Vagina (tissue), 2 donors: ENCODE results near the gene HDAC1.

ENCODE experiments used
- CTCF ChIP-seq, 3 experiments: fragments of 450-650 bp in 2 of 3; fragments of 200-600 bp in 1 of 3; sonication (generic) in 1 of 3; IDR thresholded peaks; one replicate each; pipeline ENCODE4 v1.5.1; 2017 to 2019; ENCODE audit warnings: antibody characterized with exemption in 3 of 3, mild to moderate bottlenecking in 2 of 3, moderate library complexity in 2 of 3
- POLR2A ChIP-seq, 2 donors: fragments of 450-650 bp; IDR thresholded peaks; one replicate each; pipeline ENCODE4 v1.6.1; 2017; ENCODE audit warnings: antibody characterized with exemption in 2 of 2, mild to moderate bottlenecking in 2 of 2, moderate library complexity in 2 of 2
- POLR2AphosphoS5 ChIP-seq, 2 donors: sonication (generic); formaldehyde crosslinking; IDR thresholded peaks; one replicate each; pipeline ENCODE4 v1.9.0; 2017; ENCODE audit warnings: antibody characterized with exemption in 2 of 2, mild to moderate bottlenecking in 2 of 2, low read depth in 1 of 2; ENCODE audit not compliant: insufficient read depth in 1 of 2

DNA sequence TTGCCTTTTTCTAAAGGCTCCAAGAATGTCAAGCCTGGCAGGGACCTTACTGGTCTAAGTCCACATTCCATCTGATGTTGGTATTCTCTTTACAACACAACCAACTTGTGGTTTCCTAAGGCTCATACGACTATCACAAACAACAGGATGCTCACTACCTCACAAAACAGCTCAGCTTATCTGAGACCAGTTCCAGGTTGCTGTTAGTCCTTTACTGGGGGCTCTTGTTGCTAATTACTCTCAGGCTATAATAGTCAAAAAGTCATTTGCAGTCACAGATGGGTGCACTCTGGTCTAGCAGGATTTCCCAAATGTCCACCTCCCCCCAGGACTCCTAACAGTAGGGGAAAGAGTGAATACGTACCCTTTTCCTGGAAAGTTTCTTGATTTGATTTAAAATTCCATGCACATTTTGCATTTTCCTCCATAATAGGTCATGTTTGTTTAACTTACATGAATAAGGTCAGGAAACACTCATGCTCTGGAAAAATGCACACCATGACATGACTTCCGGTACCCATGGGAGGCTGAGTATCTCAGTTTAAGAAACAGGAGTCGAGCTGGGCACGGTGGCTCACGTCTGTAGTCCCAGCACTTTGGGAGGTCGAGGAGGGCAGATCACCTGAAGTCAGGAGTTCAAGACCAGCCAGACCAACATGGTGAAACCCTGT lies 24.8 kb upstream of the HDAC1 start:
- no peak for TF ChIP-seq CTCF (IDR thresholded peaks at IDR 0.05)
- no peak for TF ChIP-seq POLR2AphosphoS5 (IDR thresholded peaks at IDR 0.05; ENCODE audit: insufficient read depth in 1 of 2, low read depth in 1 of 2)
- no peak for TF ChIP-seq POLR2A (IDR thresholded peaks at IDR 0.05)
